ENCODE data around the gene ASB7. TPM values are rescaled to one million over a fixed set of nuclear protein-coding genes. Genes with fewer than 3 reads are reported as not detected.

Gene ASB7
- total RNA-seq, 3 donors from 2014 or later (not counting 1 experiment from before 2014, with no cell fraction given) = 16.1 to 23.1 (median 20.5) TPM

DNA sequence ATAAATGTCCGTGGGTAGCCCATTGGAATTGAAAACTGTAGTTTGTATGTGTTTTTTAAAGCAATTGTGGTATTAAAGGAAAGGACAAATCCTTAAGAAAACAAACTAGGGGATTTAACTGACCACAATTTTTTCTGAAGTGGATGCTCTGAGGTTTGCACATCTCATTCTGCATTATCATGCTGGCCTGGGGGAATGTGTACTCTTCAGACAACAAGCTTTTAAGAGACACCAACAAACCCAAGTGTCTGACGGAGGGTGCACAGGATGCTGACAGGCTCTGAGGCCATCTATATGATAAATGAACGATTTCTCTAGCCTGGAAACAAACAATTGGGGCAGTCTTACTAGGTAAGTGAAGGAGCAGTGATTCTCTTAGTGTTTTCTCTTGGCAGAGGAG is 9.5 kb upstream of the ASB7 start:
- Mint-ChIP-seq H3K4me1 (peaks cover 36 to 45% of the 10 kb centered on the region in 2 donors), H3K27me3 (ENCODE audit: low read depth in 2 of 2) (no peaks in the 10 kb centered on the region), H3K9me3 (no peaks in the 10 kb centered on the region), H3K36me3 (no peaks in the 10 kb centered on the region), H3K4me3 (no peak overlapping the region), H3K27ac (peak overlapping the region; percentile 17 to 59)
- H3K9me3 ChIP-seq (ENCODE audit: control insufficient read depth, insufficient read depth, low read length) = peaks cover 2% of the 10 kb centered on the region
- ATAC-seq (no peak), DNase-seq (peak in 1 of 2 donors; percentile 14)
- WGBS (ENCODE audit: insufficient coverage) = 13% methylated on average over 2 of the region's 3 CpGs
- H3K27ac ChIP-seq (ENCODE audit: low read length) = no peak overlapping the region
- no peak for TF ChIP-seq CTCF (IDR thresholded peaks at IDR 0.05)
- no peak overlapping the region for H3K4me3 ChIP-seq (ENCODE audit: low read length)
- H3K27me3 ChIP-seq (ENCODE audit: control insufficient read depth, insufficient read depth, low read length) = no peaks in the 10 kb centered on the region
- intact Hi-C loops (cut with micrococcal nuclease) = no loop called here
- H3K4me1 ChIP-seq (ENCODE audit: control insufficient read depth, insufficient read depth, low read length) = peaks cover 18% of the 10 kb centered on the region
- H3K36me3 ChIP-seq (ENCODE audit: control insufficient read depth, insufficient read depth, low read length) = no peaks in the 10 kb centered on the region

- no peak overlapping the region for H3K4me3 ChIP-seq (ENCODE audit: low read length)
- H3K4me1 ChIP-seq (ENCODE audit: control insufficient read depth, insufficient read depth, low read length) = peaks cover 18% of the 10 kb centered on the region
- no CpG with 5 or more reads among the region's 2 CpGs for WGBS (ENCODE audit: insufficient coverage)
- Mint-ChIP-seq H3K27me3 (ENCODE audit: low read depth in 2 of 2) (no peaks in the 10 kb centered on the region), H3K4me1 (peaks cover 39 to 47% of the 10 kb centered on the region in 2 donors), H3K27ac (peak overlapping the region in 1 of 2 donors; percentile 59), H3K9me3 (no peaks in the 10 kb centered on the region), H3K4me3 (no peak overlapping the region), H3K36me3 (no peaks in the 10 kb centered on the region)
- no peaks in the 10 kb centered on the region for H3K36me3 ChIP-seq (ENCODE audit: control insufficient read depth, insufficient read depth, low read length)
- DNase-seq (no peak), ATAC-seq (no peak)
- H3K27ac ChIP-seq (ENCODE audit: low read length) = no peak overlapping the region
- intact Hi-C loops (cut with micrococcal nuclease) = no loop called here
- no peaks in the 10 kb centered on the region for H3K27me3 ChIP-seq (ENCODE audit: control insufficient read depth, insufficient read depth, low read length)
- no peak for TF ChIP-seq CTCF (IDR thresholded peaks at IDR 0.05)
- H3K9me3 ChIP-seq (ENCODE audit: control insufficient read depth, insufficient read depth, low read length) = no peaks in the 10 kb centered on the region
Measured at GRCh38 chr15:100593431-100593830, 9.0 kb upstream of the ASB7 start.

GRCh38 chr15:100595964-100596363 is 6.4 kb upstream of the ASB7 start:
- H3K4me3 Mint-ChIP-seq = peak overlapping the region; percentile 75
- Histone ChIP-seq H3K36me3 (ENCODE audit: control insufficient read depth, insufficient read depth, low read length) (no peaks in the 10 kb centered on the region), H3K27ac (ENCODE audit: low read length) (peak overlapping the region; percentile 60), H3K9me3 (ENCODE audit: control insufficient read depth, insufficient read depth, low read length) (no peaks in the 10 kb centered on the region), H3K4me1 (ENCODE audit: control insufficient read depth, insufficient read depth, low read length) (peaks cover 26% of the 10 kb centered on the region), H3K27me3 (ENCODE audit: control insufficient read depth, insufficient read depth, low read length) (no peaks in the 10 kb centered on the region), H3K4me3 (ENCODE audit: low read length) (no peak overlapping the region)
- H3K4me1 Mint-ChIP-seq = peaks cover 40 to 52% of the 10 kb centered on the region in 2 donors
- ATAC-seq (no peak), DNase-seq (peak in 1 of 2 donors; percentile 23)
- H3K27me3 Mint-ChIP-seq (ENCODE audit: low read depth in 2 of 2) = no peaks in the 10 kb centered on the region
- WGBS (ENCODE audit: insufficient coverage) = 93% methylated on average over 3 of the region's 3 CpGs
- no peaks in the 10 kb centered on the region for H3K9me3 Mint-ChIP-seq
- peak overlapping the region; percentile 85 to 97 for H3K27ac Mint-ChIP-seq
- intact Hi-C loops (cut with micrococcal nuclease) = no loop called here
- no peak for TF ChIP-seq CTCF (IDR thresholded peaks at IDR 0.05)
- H3K36me3 Mint-ChIP-seq = no peaks in the 10 kb centered on the region

- Mint-ChIP-seq H3K9me3 (no peaks in the 10 kb centered on the region), H3K27ac (peak overlapping the region; percentile 85 to 97), H3K4me3 (peak overlapping the region; percentile 75), H3K4me1 (peaks cover 40 to 48% of the 10 kb centered on the region in 2 donors), H3K27me3 (ENCODE audit: low read depth in 2 of 2) (no peaks in the 10 kb centered on the region), H3K36me3 (no peaks in the 10 kb centered on the region)
- peaks cover 30% of the 10 kb centered on the region for H3K4me1 ChIP-seq (ENCODE audit: control insufficient read depth, insufficient read depth, low read length)
- 21% methylated on average over 7 of the region's 7 CpGs for WGBS (ENCODE audit: insufficient coverage)
- peak overlapping the region; percentile 60 for H3K27ac ChIP-seq (ENCODE audit: low read length)
- DNase-seq (peak; percentile 22 to 94), ATAC-seq (peak; percentile 77 to 83 (median 78))
- intact Hi-C loops (cut with micrococcal nuclease) = no loop called here
- no peak overlapping the region for H3K4me3 ChIP-seq (ENCODE audit: low read length)
- H3K9me3 ChIP-seq (ENCODE audit: control insufficient read depth, insufficient read depth, low read length) = no peaks in the 10 kb centered on the region
- no peak for TF ChIP-seq CTCF (IDR thresholded peaks at IDR 0.05)
- no peaks in the 10 kb centered on the region for H3K36me3 ChIP-seq (ENCODE audit: control insufficient read depth, insufficient read depth, low read length)
- H3K27me3 ChIP-seq (ENCODE audit: control insufficient read depth, insufficient read depth, low read length) = no peaks in the 10 kb centered on the region
Measured at GRCh38 chr15:100596792-100597191, 5.6 kb upstream of the ASB7 start.

Data from natural killer cell (primary cell).